Measurements from ENCODE around the gene TMEM72. TPM values are rescaled to one million over a fixed set of nuclear protein-coding genes. Genes with fewer than 3 reads are reported as not detected.

Gene TMEM72
- total and polyA plus RNA-seq, 2 donors (not counting 1 experiment from before 2014, with no cell fraction given): not detected

- Histone ChIP-seq H3K4me1 (ENCODE audit: control insufficient read depth in 2 of 2, insufficient read depth in 2 of 2, low read length in 2 of 2) (no peaks in the 10 kb centered on the region), H3K4me2 (replicated peaks; ENCODE audit: low read depth, low read length, poor library complexity, severe bottlenecking) (no peak overlapping the region), H3K36me3 (replicated peaks in 1 of 2; ENCODE audit: control extremely low read depth in 1 of 2, control insufficient read depth in 1 of 2, extremely low read depth in 1 of 2, insufficient read depth in 2 of 2, low read length in 1 of 2) (no peaks in the 10 kb centered on the region), H3K9me3 (ENCODE audit: control extremely low read depth in 1 of 3, control insufficient read depth in 2 of 3, insufficient read depth in 1 of 3, low read length in 2 of 3) (no peaks in the 10 kb centered on the region), H3K27ac (ENCODE audit: low read length in 2 of 2) (no peak overlapping the region), H3K27me3 (replicated peaks in 1 of 4; ENCODE audit: control extremely low read depth in 1 of 4, control insufficient read depth in 3 of 4, insufficient read depth in 4 of 4, low read length in 3 of 4) (peaks cover 0 to 2% (median 0%) of the 10 kb centered on the region in 4 experiments), H3K4me3 (ENCODE audit: control extremely low read depth in 1 of 5, extremely low read depth in 1 of 5, insufficient read depth in 1 of 5, low read depth in 2 of 5, low read length in 4 of 5) (no peak overlapping the region), H3K79me2 (ENCODE audit: control insufficient read depth, insufficient read depth, low read length) (no peaks in the 10 kb centered on the region), H4K20me1 (ENCODE audit: control insufficient read depth, insufficient read depth, low read length, poor library complexity, severe bottlenecking) (no peaks in the 10 kb centered on the region), H3K9ac (ENCODE audit: low read length) (no peak overlapping the region), H2AFZ (ENCODE audit: insufficient read depth, low read depth, low read length, poor library complexity, severe bottlenecking) (no peak overlapping the region)
- ATAC-seq (ENCODE audit: low read depth): no peak
- Mint-ChIP-seq H3K27ac (no peak overlapping the region), H3K4me1 (no peaks in the 10 kb centered on the region), H3K27me3 (peaks cover 8% of the 10 kb centered on the region), H3K4me3 (no peak overlapping the region), H3K9me3 (ENCODE audit: insufficient read depth) (no peaks in the 10 kb centered on the region)
- ChIA-PET CTCF (no interaction called here), POLR2A (no interaction called here)
- TF ChIP-seq, protein P1, sequence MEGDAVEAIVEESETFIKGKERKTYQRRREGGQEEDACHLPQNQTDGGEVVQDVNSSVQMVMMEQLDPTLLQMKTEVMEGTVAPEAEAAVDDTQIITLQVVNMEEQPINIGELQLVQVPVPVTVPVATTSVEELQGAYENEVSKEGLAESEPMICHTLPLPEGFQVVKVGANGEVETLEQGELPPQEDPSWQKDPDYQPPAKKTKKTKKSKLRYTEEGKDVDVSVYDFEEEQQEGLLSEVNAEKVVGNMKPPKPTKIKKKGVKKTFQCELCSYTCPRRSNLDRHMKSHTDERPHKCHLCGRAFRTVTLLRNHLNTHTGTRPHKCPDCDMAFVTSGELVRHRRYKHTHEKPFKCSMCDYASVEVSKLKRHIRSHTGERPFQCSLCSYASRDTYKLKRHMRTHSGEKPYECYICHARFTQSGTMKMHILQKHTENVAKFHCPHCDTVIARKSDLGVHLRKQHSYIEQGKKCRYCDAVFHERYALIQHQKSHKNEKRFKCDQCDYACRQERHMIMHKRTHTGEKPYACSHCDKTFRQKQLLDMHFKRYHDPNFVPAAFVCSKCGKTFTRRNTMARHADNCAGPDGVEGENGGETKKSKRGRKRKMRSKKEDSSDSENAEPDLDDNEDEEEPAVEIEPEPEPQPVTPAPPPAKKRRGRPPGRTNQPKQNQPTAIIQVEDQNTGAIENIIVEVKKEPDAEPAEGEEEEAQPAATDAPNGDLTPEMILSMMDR (IDR thresholded peaks at IDR 0.05): no peak
- no peak for TF ChIP-seq EZH2 (IDR thresholded peaks at IDR 0.05; ENCODE audit: borderline replicate concordance, insufficient read depth, low read depth, low read length, poor library complexity, severe bottlenecking)
- intact Hi-C loops (cut with micrococcal nuclease): no loop called here
- no peak for DNase-seq
- 97% methylated on average over 3 of the region's 7 CpGs for WGBS (ENCODE audit: insufficient coverage)
These were observed 11.8 kb downstream of the TMEM72 start for GRCh38 chr10:44922796-44923545.

DNA sequence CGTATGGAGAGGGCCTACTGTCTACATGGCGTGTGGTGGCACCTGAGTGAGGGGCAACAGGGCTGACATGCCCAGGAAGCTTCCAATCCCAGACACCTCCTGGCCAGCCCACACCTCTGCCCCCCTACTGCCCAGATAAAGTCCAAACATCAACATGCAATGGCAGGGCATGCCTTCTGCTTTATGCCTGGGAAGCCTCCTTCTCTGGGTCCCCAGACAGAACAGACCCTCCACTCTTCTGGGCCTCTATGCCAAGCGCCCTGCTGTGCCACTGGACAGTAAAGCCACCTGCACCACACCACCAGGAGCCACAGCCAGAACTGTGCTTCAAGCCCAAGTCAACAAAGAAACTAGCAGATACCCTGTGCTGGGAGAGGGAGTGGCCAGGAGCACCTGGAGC lies 12.5 kb downstream of the TMEM72 start:
- Histone ChIP-seq H3K27ac (ENCODE audit: low read length in 2 of 2) (no peak overlapping the region), H3K27me3 (replicated peaks in 1 of 4; ENCODE audit: control extremely low read depth in 1 of 4, control insufficient read depth in 3 of 4, insufficient read depth in 4 of 4, low read length in 3 of 4) (no peaks in the 10 kb centered on the region), H3K9me3 (ENCODE audit: control extremely low read depth in 1 of 3, control insufficient read depth in 2 of 3, insufficient read depth in 1 of 3, low read length in 2 of 3) (no peaks in the 10 kb centered on the region), H3K9ac (ENCODE audit: low read length) (no peak overlapping the region), H3K4me3 (ENCODE audit: control extremely low read depth in 1 of 5, extremely low read depth in 1 of 5, insufficient read depth in 1 of 5, low read depth in 2 of 5, low read length in 4 of 5) (no peak overlapping the region), H3K79me2 (ENCODE audit: control insufficient read depth, insufficient read depth, low read length) (no peaks in the 10 kb centered on the region), H2AFZ (ENCODE audit: insufficient read depth, low read depth, low read length, poor library complexity, severe bottlenecking) (no peak overlapping the region), H3K36me3 (replicated peaks in 1 of 2; ENCODE audit: control extremely low read depth in 1 of 2, control insufficient read depth in 1 of 2, extremely low read depth in 1 of 2, insufficient read depth in 2 of 2, low read length in 1 of 2) (no peaks in the 10 kb centered on the region), H3K4me2 (replicated peaks; ENCODE audit: low read depth, low read length, poor library complexity, severe bottlenecking) (no peak overlapping the region), H3K4me1 (ENCODE audit: control insufficient read depth in 2 of 2, insufficient read depth in 2 of 2, low read length in 2 of 2) (no peaks in the 10 kb centered on the region), H4K20me1 (ENCODE audit: control insufficient read depth, insufficient read depth, low read length, poor library complexity, severe bottlenecking) (no peaks in the 10 kb centered on the region)
- DNase-seq (no peak), ATAC-seq (ENCODE audit: low read depth) (no peak)
- H3K27ac Mint-ChIP-seq: no peak overlapping the region
- ChIA-PET POLR2A (no interaction called here), CTCF (no interaction called here)
- H3K4me3 Mint-ChIP-seq: no peak overlapping the region
- WGBS (ENCODE audit: insufficient coverage): 97% methylated on average over 3 of the region's 3 CpGs
- intact Hi-C loops (cut with micrococcal nuclease): no loop called here
- H3K4me1 Mint-ChIP-seq: no peaks in the 10 kb centered on the region
- H3K27me3 Mint-ChIP-seq: peaks cover 6% of the 10 kb centered on the region
- no peak for TF ChIP-seq EZH2 (IDR thresholded peaks at IDR 0.05; ENCODE audit: borderline replicate concordance, insufficient read depth, low read depth, low read length, poor library complexity, severe bottlenecking)
- TF ChIP-seq, protein P1 (IDR thresholded peaks at IDR 0.05): no peak
- H3K9me3 Mint-ChIP-seq (ENCODE audit: insufficient read depth): no peaks in the 10 kb centered on the region

Data from B cell (primary cell).